WTC11 (cell line): Measurements from ENCODE around the gene SNCAIP. TPM values are rescaled to one million over a fixed set of nuclear protein-coding genes. Genes with fewer than 3 reads are reported as not detected.

ENCODE experiments used
- ATAC-seq: fragments of 200-7000 bp; cut with Tn5 transposase; 2 replicates; pipeline ENCODE4 v1.10.0; 2021; ENCODE audit warnings: mild to moderate bottlenecking, moderate library complexity
- CTCF ChIA-PET: fragments of 300-600 bp; sonication (Branson Sonifier 250); formaldehyde crosslinking; loops from one replicate; lab custom pipeline; 2021; ENCODE audit warnings: antibody characterized with exemption; lab: Charles Lee
- POLR2A ChIA-PET: fragments of 350-600 bp; sonication (Branson Sonifier 250); formaldehyde crosslinking; loops from one replicate; lab custom pipeline; 2021; ENCODE audit warnings: antibody characterized with exemption; lab: Charles Lee
- DNase-seq: peaks from one replicate; pipeline ENCODE4 v3.0.0; 2021; ENCODE audit warnings: low spot score
- H3K27ac Mint-ChIP-seq: 2 replicates; pipeline ENCODE4 v1.8.0; 2021; ENCODE audit warnings: mixed read lengths
- H3K27me3 Mint-ChIP-seq: 2 replicates; pipeline ENCODE4 v1.8.0; 2021; ENCODE audit warnings: low read depth, mild to moderate bottlenecking, moderate library complexity, mixed read lengths
- H3K36me3 Mint-ChIP-seq: 2 replicates; pipeline ENCODE4 v1.8.0; 2021; ENCODE audit warnings: mixed read lengths
- H3K4me1 Mint-ChIP-seq: 2 replicates; pipeline ENCODE4 v1.8.0; 2022; ENCODE audit warnings: mixed read lengths
- H3K4me3 Mint-ChIP-seq: 2 replicates; pipeline ENCODE4 v1.8.0; 2021; ENCODE audit warnings: mild to moderate bottlenecking, moderate library complexity, mixed read lengths
- H3K9me3 Mint-ChIP-seq: 2 replicates; pipeline ENCODE4 v1.8.0; 2021; ENCODE audit warnings: mixed read lengths
- ATF2 ChIP-seq: sonication (generic); formaldehyde crosslinking; IDR thresholded peaks from 2 replicates; pipeline ENCODE4 v1.8.1; 2022; ENCODE audit warnings: low read depth, missing genetic modification reagents, borderline replicate concordance
- HMGXB4 ChIP-seq: sonication (generic); formaldehyde crosslinking; IDR thresholded peaks from 2 replicates; pipeline ENCODE4 v1.8.1; 2023; ENCODE audit warnings: mild to moderate bottlenecking, moderate library complexity, missing genetic modification reagents
- RORB ChIP-seq: fragments of 250-450 bp; sonication (Bioruptor Pico); IDR thresholded peaks from 2 replicates; pipeline ENCODE4 v1.9.0; 2021; ENCODE audit warnings: mild to moderate bottlenecking
- USF1 ChIP-seq: sonication (generic); formaldehyde crosslinking; IDR thresholded peaks from 2 replicates; pipeline ENCODE4 v1.8.0; 2022; ENCODE audit warnings: mild to moderate bottlenecking, missing genetic modification reagents
- ZMAT4 ChIP-seq: fragments of 250-450 bp; sonication (Bioruptor Pico); IDR thresholded peaks from 2 replicates; pipeline ENCODE4 v1.9.0; 2021; ENCODE audit warnings: mild to moderate bottlenecking
- ZNF232 ChIP-seq: sonication (generic); formaldehyde crosslinking; IDR thresholded peaks from 2 replicates; pipeline ENCODE4 v1.8.0; 2022; ENCODE audit warnings: mild to moderate bottlenecking, missing genetic modification reagents
- ZNF281 ChIP-seq: sonication (generic); formaldehyde crosslinking; IDR thresholded peaks from 2 replicates; pipeline ENCODE4 v1.8.0; 2023; ENCODE audit warnings: mild to moderate bottlenecking, missing genetic modification reagents
- ZNF532 ChIP-seq: fragments of 250-450 bp; sonication (Bioruptor Pico); IDR thresholded peaks from 2 replicates; pipeline ENCODE4 v1.9.0; 2021; ENCODE audit warnings: mild to moderate bottlenecking, borderline replicate concordance
- ZNF671 ChIP-seq: fragments of 250-450 bp; sonication (Bioruptor Pico); IDR thresholded peaks from 2 replicates; pipeline ENCODE4 v1.8.0; 2021; ENCODE audit warnings: mild to moderate bottlenecking
- total RNA-seq: library from RNA; stranded (reverse); gene quantifications from 3 replicates; pipeline ENCODE4 v1.2.3, GENCODE V29; 2021

Gene SNCAIP
- total RNA-seq, 1 experiment from 2014 or later = 10.0 TPM

- Mint-ChIP-seq H3K27ac (no peak overlapping the region), H3K27me3 (no peaks in the 10 kb centered on the region), H3K4me3 (no peak overlapping the region), H3K36me3 (no peaks in the 10 kb centered on the region), H3K9me3 (no peaks in the 10 kb centered on the region), H3K4me1 (peaks cover 13% of the 10 kb centered on the region)
- no peak for ATAC-seq
- no peak for DNase-seq
- no peak for TF ChIP-seq ZNF232 (CRISPR knock-in tag)
- ChIA-PET CTCF (no interaction called here), POLR2A (no interaction called here)
Observed at GRCh38 chr5:122321921-122322320, 9.9 kb downstream of the SNCAIP start.

- DNase-seq (no peak), ATAC-seq (no peak)
- Mint-ChIP-seq H3K4me1 (peaks cover 13% of the 10 kb centered on the region), H3K27ac (no peak overlapping the region), H3K9me3 (no peaks in the 10 kb centered on the region), H3K4me3 (no peak overlapping the region), H3K27me3 (no peaks in the 10 kb centered on the region), H3K36me3 (no peaks in the 10 kb centered on the region)
- TF ChIP-seq ZNF281 = no peak
- TF ChIP-seq ZNF532 = no peak
- no peak for TF ChIP-seq RORB (CRISPR knock-in tag)
- no peak for TF ChIP-seq ZNF671 (CRISPR knock-in tag)
- no peak for TF ChIP-seq ATF2 (CRISPR knock-in tag)
- TF ChIP-seq HMGXB4 (CRISPR knock-in tag) = no peak
- no peak for TF ChIP-seq ZMAT4 (CRISPR knock-in tag)
- no peak for TF ChIP-seq USF1
- ChIA-PET CTCF (interaction anchor here (1.0 to 1.4 kb wide), 2 partner anchors 93 to 148 kb away, joined by 3 read pairs; no protein-coding TSS in a partner anchor), POLR2A (interaction anchor here (0.6 kb wide), 1 partner anchor 439 kb away, joined by 6 read pairs; no protein-coding TSS in a partner anchor)
Observed at GRCh38 chr5:122322801-122323548, 10.9 kb downstream of the SNCAIP start.
